ENCODE results near the gene C3orf18. TPM values are rescaled to one million over a fixed set of nuclear protein-coding genes. Genes with fewer than 3 reads are reported as not detected.
A peak's percentile ranks its signal among the peaks of the same experiment; 100 is the strongest.

Gene C3orf18
- total RNA-seq, 1 experiment from 2014 or later = 10.1 TPM

DNA sequence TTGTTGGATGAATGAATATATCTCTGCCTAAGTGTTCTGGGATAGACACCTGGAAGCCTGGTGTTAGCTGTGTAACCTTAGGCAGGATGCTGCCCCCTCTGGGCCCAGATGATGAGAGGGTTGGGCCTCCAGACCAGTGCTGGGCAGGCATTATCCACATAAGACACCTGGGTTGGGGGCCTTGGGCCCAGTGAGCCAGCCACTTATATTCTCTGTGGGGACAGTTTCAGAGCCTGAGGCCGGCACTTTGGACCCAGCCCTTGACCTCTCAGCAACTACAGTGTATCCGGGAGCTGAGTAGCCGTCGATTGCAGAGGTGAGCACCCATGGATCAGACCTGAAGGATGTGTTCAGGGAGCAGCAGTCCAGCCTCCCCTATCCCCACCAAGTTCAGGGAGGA is 3.9 kb upstream of the C3orf18 start (continued):
- TF ChIP-seq, protein P1, sequence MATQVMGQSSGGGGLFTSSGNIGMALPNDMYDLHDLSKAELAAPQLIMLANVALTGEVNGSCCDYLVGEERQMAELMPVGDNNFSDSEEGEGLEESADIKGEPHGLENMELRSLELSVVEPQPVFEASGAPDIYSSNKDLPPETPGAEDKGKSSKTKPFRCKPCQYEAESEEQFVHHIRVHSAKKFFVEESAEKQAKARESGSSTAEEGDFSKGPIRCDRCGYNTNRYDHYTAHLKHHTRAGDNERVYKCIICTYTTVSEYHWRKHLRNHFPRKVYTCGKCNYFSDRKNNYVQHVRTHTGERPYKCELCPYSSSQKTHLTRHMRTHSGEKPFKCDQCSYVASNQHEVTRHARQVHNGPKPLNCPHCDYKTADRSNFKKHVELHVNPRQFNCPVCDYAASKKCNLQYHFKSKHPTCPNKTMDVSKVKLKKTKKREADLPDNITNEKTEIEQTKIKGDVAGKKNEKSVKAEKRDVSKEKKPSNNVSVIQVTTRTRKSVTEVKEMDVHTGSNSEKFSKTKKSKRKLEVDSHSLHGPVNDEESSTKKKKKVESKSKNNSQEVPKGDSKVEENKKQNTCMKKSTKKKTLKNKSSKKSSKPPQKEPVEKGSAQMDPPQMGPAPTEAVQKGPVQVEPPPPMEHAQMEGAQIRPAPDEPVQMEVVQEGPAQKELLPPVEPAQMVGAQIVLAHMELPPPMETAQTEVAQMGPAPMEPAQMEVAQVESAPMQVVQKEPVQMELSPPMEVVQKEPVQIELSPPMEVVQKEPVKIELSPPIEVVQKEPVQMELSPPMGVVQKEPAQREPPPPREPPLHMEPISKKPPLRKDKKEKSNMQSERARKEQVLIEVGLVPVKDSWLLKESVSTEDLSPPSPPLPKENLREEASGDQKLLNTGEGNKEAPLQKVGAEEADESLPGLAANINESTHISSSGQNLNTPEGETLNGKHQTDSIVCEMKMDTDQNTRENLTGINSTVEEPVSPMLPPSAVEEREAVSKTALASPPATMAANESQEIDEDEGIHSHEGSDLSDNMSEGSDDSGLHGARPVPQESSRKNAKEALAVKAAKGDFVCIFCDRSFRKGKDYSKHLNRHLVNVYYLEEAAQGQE (IDR thresholded peaks at IDR 0.05; ENCODE audit: low read depth) = no peak
- TF ChIP-seq SP1 (IDR thresholded peaks at IDR 0.05; ENCODE audit: low read depth) (no peak), JUND (IDR thresholded peaks at IDR 0.05) (no peak), POLR2AphosphoS5 (IDR thresholded peaks at IDR 0.05; ENCODE audit: low read depth, low read length) (no peak)

DNA sequence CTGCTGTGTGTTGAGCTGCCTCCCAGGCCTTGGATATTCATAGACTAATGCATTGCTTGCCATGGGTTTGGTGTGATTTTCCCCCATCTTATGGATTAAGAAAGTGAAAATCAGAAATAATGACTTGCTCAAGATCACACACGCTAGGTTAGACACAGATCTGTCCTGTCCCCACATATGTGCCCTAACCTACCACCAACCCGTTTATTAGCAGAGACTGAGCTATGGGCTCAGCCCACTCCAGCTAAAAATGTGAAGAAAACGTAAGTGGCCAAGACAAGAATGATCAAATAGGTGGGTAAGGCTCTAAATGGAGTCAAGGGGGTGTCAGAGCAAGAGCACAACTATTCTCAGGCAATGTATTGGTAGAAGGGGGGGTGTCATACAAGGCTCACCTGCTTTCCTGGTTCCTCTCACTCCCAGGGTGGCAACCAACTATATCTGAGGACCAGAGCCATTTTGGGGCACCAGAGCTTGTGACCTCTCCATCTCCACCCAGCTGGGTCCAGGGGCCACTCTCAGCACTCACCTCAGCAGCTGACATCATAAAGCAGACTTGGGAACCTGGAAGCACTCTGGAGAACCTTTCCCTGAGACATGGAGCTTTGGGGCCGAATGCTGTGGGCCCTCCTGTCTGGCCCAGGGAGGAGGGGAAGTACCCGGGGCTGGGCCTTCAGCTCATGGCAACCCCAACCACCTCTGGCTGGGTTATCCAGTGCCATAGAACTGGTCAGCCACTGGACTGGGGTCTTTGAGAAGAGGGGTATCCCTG is 3.1 kb upstream of the C3orf18 start:
- ChIA-PET POLR2A (interaction anchor here (2.3 kb wide), 1 partner anchor 42 kb away, joined by 19 read pairs; the partner anchor contains the start of gene CISH), RAD21 (ENCODE audit: low non-redundant PET in 1 of 2, low total read pairs in 2 of 2, uncharacterized antibody in 2 of 2, unreplicated experiment in 2 of 2) (interaction anchor here in 1 of 2 experiments (0.6 kb wide), 1 partner anchor 25 kb away, joined by 3 read pairs; no protein-coding TSS in a partner anchor), CTCF (interaction anchor here (0.7 to 5.4 kb wide), 5 partner anchors 31 to 45 kb away, joined by 3 to 31 read pairs (median 5); partner anchors contain the start of gene CISH)
- ATAC-seq (no peak), DNase-seq (ENCODE audit: low read depth, low spot score) (no peak)
- Histone ChIP-seq H3K27ac (ENCODE audit: low read depth, low read length) (no peak overlapping the region), H3K4me3 (replicated peaks in 1 of 2; ENCODE audit: low read depth in 1 of 2, low read length in 2 of 2) (peak overlapping the region; percentile 90 to 99), H2AFZ (ENCODE audit: low read depth, low read length, poor library complexity, severe bottlenecking) (no peak overlapping the region), H3K79me2 (ENCODE audit: insufficient read depth, low read length) (peaks cover 9% of the 10 kb centered on the region; the same call in 1 of the 2 replicates), H3K4me1 (ENCODE audit: control insufficient read depth in 1 of 2, insufficient read depth in 2 of 2, low read length in 2 of 2) (peaks cover 15 to 40% of the 10 kb centered on the region in 2 experiments), H3K9ac (ENCODE audit: low read length) (peak overlapping the region; percentile 78), H3K9me3 (ENCODE audit: control insufficient read depth in 1 of 2, insufficient read depth in 1 of 2, low read depth in 1 of 2, low read length in 2 of 2) (no peaks in the 10 kb centered on the region), H3K36me3 (ENCODE audit: control insufficient read depth in 1 of 2, insufficient read depth in 2 of 2, low read length in 2 of 2) (no peaks in the 10 kb centered on the region; a peak in 1 of 4 replicates), H3K4me2 (ENCODE audit: low read length) (peak overlapping the region; percentile 96), H4K20me1 (ENCODE audit: insufficient read depth) (no peaks in the 10 kb centered on the region), H3K27me3 (ENCODE audit: insufficient read depth, low read length) (no peaks in the 10 kb centered on the region), H3K9me2 (ENCODE audit: insufficient read depth) (no peaks in the 10 kb centered on the region)
- BruUV-seq (replicated peaks) = no TSS peak
- intact Hi-C loops (cut with micrococcal nuclease) = loop anchor here (5.0 kb wide), 1 partner anchor 817 kb away; the partner anchor contains the start of gene MANF
- TF ChIP-seq CEBPB (IDR thresholded peaks at IDR 0.05; ENCODE audit: low read depth) = no peak
- TF ChIP-seq, protein P1 (IDR thresholded peaks at IDR 0.05; ENCODE audit: low read depth) = no peak
- TF ChIP-seq POLR2A (IDR thresholded peaks at IDR 0.05; ENCODE audit: borderline replicate concordance, extremely low read depth, insufficient read depth, insufficient read length) = no peak
- no peak for TF ChIP-seq FOSL1 (IDR thresholded peaks at IDR 0.05; ENCODE audit: low read depth)
- TF ChIP-seq ZNF274 (IDR thresholded peaks at IDR 0.05; ENCODE audit: low read depth, low read length) = no peak
- TF ChIP-seq ZFX (IDR thresholded peaks at IDR 0.05) = no peak
- TF ChIP-seq TCF7L2 (IDR thresholded peaks at IDR 0.05; ENCODE audit: borderline replicate concordance, extremely low read depth, insufficient read depth, insufficient read length) = no peak
- TF ChIP-seq RAD21 (IDR thresholded peaks at IDR 0.05; ENCODE audit: low read depth) = no peak
- no peak for TF ChIP-seq YY1 (IDR thresholded peaks at IDR 0.05; ENCODE audit: extremely low read depth, insufficient replicate concordance, low read depth, low read length)
- TF ChIP-seq, protein P2, sequence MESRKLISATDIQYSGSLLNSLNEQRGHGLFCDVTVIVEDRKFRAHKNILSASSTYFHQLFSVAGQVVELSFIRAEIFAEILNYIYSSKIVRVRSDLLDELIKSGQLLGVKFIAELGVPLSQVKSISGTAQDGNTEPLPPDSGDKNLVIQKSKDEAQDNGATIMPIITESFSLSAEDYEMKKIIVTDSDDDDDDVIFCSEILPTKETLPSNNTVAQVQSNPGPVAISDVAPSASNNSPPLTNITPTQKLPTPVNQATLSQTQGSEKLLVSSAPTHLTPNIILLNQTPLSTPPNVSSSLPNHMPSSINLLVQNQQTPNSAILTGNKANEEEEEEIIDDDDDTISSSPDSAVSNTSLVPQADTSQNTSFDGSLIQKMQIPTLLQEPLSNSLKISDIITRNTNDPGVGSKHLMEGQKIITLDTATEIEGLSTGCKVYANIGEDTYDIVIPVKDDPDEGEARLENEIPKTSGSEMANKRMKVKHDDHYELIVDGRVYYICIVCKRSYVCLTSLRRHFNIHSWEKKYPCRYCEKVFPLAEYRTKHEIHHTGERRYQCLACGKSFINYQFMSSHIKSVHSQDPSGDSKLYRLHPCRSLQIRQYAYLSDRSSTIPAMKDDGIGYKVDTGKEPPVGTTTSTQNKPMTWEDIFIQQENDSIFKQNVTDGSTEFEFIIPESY (IDR thresholded peaks at IDR 0.05; ENCODE audit: extremely low read depth, insufficient replicate concordance, low read length) = no peak
- TF ChIP-seq ELF1 (IDR thresholded peaks at IDR 0.05; ENCODE audit: borderline replicate concordance, low read depth) = no peak
